GM23338 (cell line): ENCODE data around the gene GCH1.

Experiments
- EZH2 ChIP-seq: fragments of 200-600 bp; sonication (generic); IDR thresholded peaks from one replicate; pipeline ENCODE4 v1.8.0; 2017; ENCODE audit warnings: antibody characterized with exemption, mild to moderate bottlenecking, low read depth; ENCODE audit not compliant: unreplicated experiment
- ZNF331 ChIP-seq: fragments of 250-450 bp; sonication (Bioruptor Pico); IDR thresholded peaks from 2 replicates; pipeline ENCODE4 v1.5.0; 2020; ENCODE audit warnings: low read depth, mild to moderate bottlenecking, moderate library complexity
- TF ChIP-seq, protein P1 (sequence below), 2 experiments: fragments of 200-600 bp in 1 of 2; sonication (generic) in 1 of 2; conservative IDR thresholded peaks; 2 replicates each; pipeline versions ENCODE4 v1.5.1 to v1.6.1; 2016 to 2017; ENCODE audit warnings: antibody characterized with exemption in 2 of 2, low read depth in 2 of 2, mild to moderate bottlenecking in 2 of 2, moderate library complexity in 1 of 2
- TF ChIP-seq, protein P2 (sequence below): IDR thresholded peaks from 2 replicates; pipeline ENCODE4 v1.6.1; 2016; ENCODE audit warnings: antibody characterized with exemption

DNA sequence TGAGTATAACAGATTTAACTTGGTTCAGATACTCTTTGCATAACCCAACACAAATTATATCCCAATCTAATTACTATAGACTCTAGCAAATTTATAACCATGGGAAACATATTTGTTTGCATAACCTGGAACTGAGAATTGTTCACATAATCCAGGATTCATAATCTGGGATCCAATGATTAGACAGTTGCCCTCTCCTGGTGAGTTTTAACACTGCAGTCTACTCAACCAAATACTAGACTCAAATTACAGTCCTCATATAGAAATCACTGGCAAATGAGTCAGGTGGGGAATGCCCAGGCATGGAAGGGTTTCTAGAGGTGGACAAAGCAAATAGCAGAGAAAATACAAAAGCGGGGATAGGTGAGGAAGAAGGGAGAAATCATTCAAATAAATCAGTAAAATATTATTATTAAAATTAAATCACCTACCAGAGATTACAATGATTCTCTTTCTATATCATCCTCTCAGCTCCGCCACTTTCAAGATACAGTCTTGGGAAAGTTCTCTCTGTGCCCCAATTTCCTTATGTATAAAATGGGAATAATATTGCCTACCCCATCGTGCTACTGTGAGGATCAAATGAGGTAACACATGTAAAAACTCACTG is 9.4 kb downstream of the GCH1 start:
- TF ChIP-seq, protein P1, sequence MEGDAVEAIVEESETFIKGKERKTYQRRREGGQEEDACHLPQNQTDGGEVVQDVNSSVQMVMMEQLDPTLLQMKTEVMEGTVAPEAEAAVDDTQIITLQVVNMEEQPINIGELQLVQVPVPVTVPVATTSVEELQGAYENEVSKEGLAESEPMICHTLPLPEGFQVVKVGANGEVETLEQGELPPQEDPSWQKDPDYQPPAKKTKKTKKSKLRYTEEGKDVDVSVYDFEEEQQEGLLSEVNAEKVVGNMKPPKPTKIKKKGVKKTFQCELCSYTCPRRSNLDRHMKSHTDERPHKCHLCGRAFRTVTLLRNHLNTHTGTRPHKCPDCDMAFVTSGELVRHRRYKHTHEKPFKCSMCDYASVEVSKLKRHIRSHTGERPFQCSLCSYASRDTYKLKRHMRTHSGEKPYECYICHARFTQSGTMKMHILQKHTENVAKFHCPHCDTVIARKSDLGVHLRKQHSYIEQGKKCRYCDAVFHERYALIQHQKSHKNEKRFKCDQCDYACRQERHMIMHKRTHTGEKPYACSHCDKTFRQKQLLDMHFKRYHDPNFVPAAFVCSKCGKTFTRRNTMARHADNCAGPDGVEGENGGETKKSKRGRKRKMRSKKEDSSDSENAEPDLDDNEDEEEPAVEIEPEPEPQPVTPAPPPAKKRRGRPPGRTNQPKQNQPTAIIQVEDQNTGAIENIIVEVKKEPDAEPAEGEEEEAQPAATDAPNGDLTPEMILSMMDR (conservative IDR thresholded peaks at IDR 0.05; ENCODE audit: low read depth in 2 of 2), result peak; percentile 65 to 89
- TF ChIP-seq EZH2, result no peak
- TF ChIP-seq, protein P2, sequence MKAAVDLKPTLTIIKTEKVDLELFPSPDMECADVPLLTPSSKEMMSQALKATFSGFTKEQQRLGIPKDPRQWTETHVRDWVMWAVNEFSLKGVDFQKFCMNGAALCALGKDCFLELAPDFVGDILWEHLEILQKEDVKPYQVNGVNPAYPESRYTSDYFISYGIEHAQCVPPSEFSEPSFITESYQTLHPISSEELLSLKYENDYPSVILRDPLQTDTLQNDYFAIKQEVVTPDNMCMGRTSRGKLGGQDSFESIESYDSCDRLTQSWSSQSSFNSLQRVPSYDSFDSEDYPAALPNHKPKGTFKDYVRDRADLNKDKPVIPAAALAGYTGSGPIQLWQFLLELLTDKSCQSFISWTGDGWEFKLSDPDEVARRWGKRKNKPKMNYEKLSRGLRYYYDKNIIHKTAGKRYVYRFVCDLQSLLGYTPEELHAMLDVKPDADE, result no peak
- TF ChIP-seq ZNF331, result no peak
